Neural cell (in vitro differentiated cells): ENCODE data around the gene SLC10A1.

ENCODE experiments used
- EZH2 ChIP-seq: fragments of 200-600, 300-800 bp; shearing (Covaris generic), sonication (generic); IDR thresholded peaks from 2 replicates; pipeline ENCODE4 v1.6.1; 2014; ENCODE audit warnings: antibody characterized with exemption, low read length, borderline replicate concordance, mild to moderate bottlenecking; ENCODE audit not compliant: insufficient read depth, poor library complexity, severe bottlenecking
- TAF1 ChIP-seq: IDR thresholded peaks from 2 replicates; pipeline ENCODE4 v1.6.1; 2012; ENCODE audit warnings: low read depth
- TF ChIP-seq, protein P1 (sequence below): fragments of 450-650 bp; IDR thresholded peaks from 2 replicates; pipeline ENCODE4 v1.5.1; 2014; ENCODE audit warnings: antibody characterized with exemption, mild to moderate bottlenecking, moderate library complexity; ENCODE audit not compliant: poor library complexity, severe bottlenecking

GRCh38 chr14:69811868-69812252, 14.8 kb upstream of the SLC10A1 start:
- TF ChIP-seq, protein P1, sequence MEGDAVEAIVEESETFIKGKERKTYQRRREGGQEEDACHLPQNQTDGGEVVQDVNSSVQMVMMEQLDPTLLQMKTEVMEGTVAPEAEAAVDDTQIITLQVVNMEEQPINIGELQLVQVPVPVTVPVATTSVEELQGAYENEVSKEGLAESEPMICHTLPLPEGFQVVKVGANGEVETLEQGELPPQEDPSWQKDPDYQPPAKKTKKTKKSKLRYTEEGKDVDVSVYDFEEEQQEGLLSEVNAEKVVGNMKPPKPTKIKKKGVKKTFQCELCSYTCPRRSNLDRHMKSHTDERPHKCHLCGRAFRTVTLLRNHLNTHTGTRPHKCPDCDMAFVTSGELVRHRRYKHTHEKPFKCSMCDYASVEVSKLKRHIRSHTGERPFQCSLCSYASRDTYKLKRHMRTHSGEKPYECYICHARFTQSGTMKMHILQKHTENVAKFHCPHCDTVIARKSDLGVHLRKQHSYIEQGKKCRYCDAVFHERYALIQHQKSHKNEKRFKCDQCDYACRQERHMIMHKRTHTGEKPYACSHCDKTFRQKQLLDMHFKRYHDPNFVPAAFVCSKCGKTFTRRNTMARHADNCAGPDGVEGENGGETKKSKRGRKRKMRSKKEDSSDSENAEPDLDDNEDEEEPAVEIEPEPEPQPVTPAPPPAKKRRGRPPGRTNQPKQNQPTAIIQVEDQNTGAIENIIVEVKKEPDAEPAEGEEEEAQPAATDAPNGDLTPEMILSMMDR, result no peak
- no peak for TF ChIP-seq EZH2
- TF ChIP-seq TAF1, result no peak
